OCI-LY7 (cell line): ENCODE results near the gene TMEM123. TPM values are rescaled to one million over a fixed set of nuclear protein-coding genes. Genes with fewer than 3 reads are reported as not detected.

Source experiments
- BruUV-seq: library from RNA; stranded (reverse); fragments of 400-500 nt; replicated peaks from 2 replicates; lab custom pipeline; 2021; lab: Mats Ljungman, UMichigan
- CTCF ChIA-PET: fragments of 300-600 bp; sonication (Branson Sonifier 250); formaldehyde crosslinking; loops from one replicate; lab custom pipeline; 2022; ENCODE audit warnings: antibody characterized with exemption; ENCODE audit not compliant: unreplicated experiment; lab: Charles Lee
- POLR2A ChIA-PET: fragments of 300-600 bp; sonication (Branson Sonifier 250); formaldehyde crosslinking; loops from one replicate; lab custom pipeline; 2022; ENCODE audit warnings: antibody characterized with exemption; lab: Charles Lee
- DNase-seq: peaks from one replicate; pipeline ENCODE4 v3.0.0-alpha.2; 2015; ENCODE audit warnings: low spot score
- H2AFZ ChIP-seq: fragments of 200-600 bp; sonication (generic), shearing (Covaris generic); 2 replicates; pipeline ENCODE4 v1.6.1; 2014; ENCODE audit warnings: mild to moderate bottlenecking, antibody characterized with exemption, low read length, moderate library complexity
- H3K27ac ChIP-seq: fragments of 200-600 bp; sonication (generic); 2 replicates; pipeline ENCODE4 v1.5.1; 2014; ENCODE audit warnings: mixed run types, low read depth, mild to moderate bottlenecking, moderate library complexity, low read length, inconsistent platforms; ENCODE audit not compliant: poor library complexity, severe bottlenecking
- H3K36me3 ChIP-seq: fragments of 200-600 bp; sonication (generic); 2 replicates; pipeline ENCODE4 v1.6.1; 2014; ENCODE audit warnings: mild to moderate bottlenecking, antibody characterized with exemption, low read length, moderate library complexity, mixed read lengths; ENCODE audit not compliant: insufficient read depth
- H3K4me1 ChIP-seq: fragments of 200-600 bp; sonication (generic); 2 replicates; pipeline ENCODE4 v1.5.1; 2014; ENCODE audit warnings: mild to moderate bottlenecking, low read length; ENCODE audit not compliant: insufficient read depth, poor library complexity, severe bottlenecking
- H3K4me2 ChIP-seq: fragments of 200-600 bp; sonication (generic); 2 replicates; pipeline ENCODE4 v1.6.1; 2014; ENCODE audit warnings: mild to moderate bottlenecking, low read length
- H3K4me3 ChIP-seq: fragments of 200-600 bp; sonication (generic); 2 replicates; pipeline ENCODE4 v1.5.1; 2014; ENCODE audit warnings: mild to moderate bottlenecking, low read depth, low read length; ENCODE audit not compliant: poor library complexity, severe bottlenecking
- H3K79me2 ChIP-seq: fragments of 200-600 bp; sonication (generic); 2 replicates; pipeline ENCODE4 v1.6.1; 2016; ENCODE audit warnings: low read depth, mild to moderate bottlenecking, low read length, moderate library complexity, mixed read lengths; ENCODE audit not compliant: insufficient read depth
- H3K9me2 ChIP-seq: fragments of 200-600 bp; sonication (generic); 2 replicates; pipeline ENCODE4 v1.6.1; 2016; ENCODE audit warnings: mild to moderate bottlenecking, low read length, mixed read lengths; ENCODE audit not compliant: insufficient read depth
- H3K9me3 ChIP-seq: fragments of 200-600 bp; sonication (generic); 2 replicates; pipeline ENCODE4 v1.6.1; 2014; ENCODE audit warnings: mild to moderate bottlenecking, mixed run types, low read length, mixed read lengths
- H4K20me1 ChIP-seq: fragments of 200-600 bp; sonication (generic); 2 replicates; pipeline ENCODE4 v1.6.1; 2014; ENCODE audit warnings: mild to moderate bottlenecking, antibody characterized with exemption, low read length, moderate library complexity, mixed read lengths; ENCODE audit not compliant: insufficient read depth
- CTCF ChIP-seq: fragments of 200-600 bp; sonication (generic); conservative IDR thresholded peaks from 2 replicates; pipeline ENCODE4 v1.5.1; 2014; ENCODE audit warnings: mild to moderate bottlenecking, antibody characterized with exemption, low read length, moderate library complexity, mixed read lengths
- EZH2phosphoT487 ChIP-seq: fragments of 200-600 bp; sonication (generic); IDR thresholded peaks from 2 replicates; pipeline ENCODE4 v1.6.1; 2018; ENCODE audit warnings: low read depth, borderline replicate concordance, mild to moderate bottlenecking, mixed run types, antibody characterized with exemption, low read length, moderate library complexity, mixed read lengths
- intact Hi-C: fragments of 100-400 bp; cut with micrococcal nuclease; formaldehyde crosslinking; loops from one replicate; pipeline ENCODE4 v1.10.0; 2022; ENCODE audit not compliant: unreplicated experiment
- total RNA-seq, 2 experiments: library from RNA; depleted of rRNA in 1 of 2; stranded (reverse); fragments of >200 nt in 1 of 2; shearing (Covaris generic) in 1 of 2; gene quantifications; 2 replicates each; pipeline ENCODE4 v1.2.3, GENCODE V29; 2014 to 2022

Gene TMEM123
- total RNA-seq, 2 experiments from 2014 or later, result 127 to 232 TPM

GRCh38 chr11:102451681-102452460 is 694 bp downstream of the TMEM123 start:
- ChIA-PET CTCF (interaction anchor here (0.7 to 1.1 kb wide), 4 partner anchors 21 to 61 kb away, joined by 3 to 6 read pairs (median 5); no protein-coding TSS in a partner anchor), POLR2A (interaction anchor here (0.5 to 1.3 kb wide), 13 partner anchors 13 to 84 kb away, joined by 3 to 13 read pairs (median 5); no protein-coding TSS in a partner anchor)
- H3K9me2 ChIP-seq, result no peaks in the 10 kb centered on the region
- intact Hi-C loops, result loop anchor here (1.0 to 2.0 kb wide), 6 partner anchors 22 to 135 kb away; partner anchors contain the start of genes BIRC2 and BIRC3
- H3K4me1 ChIP-seq, result peaks cover 63% of the 10 kb centered on the region
- no TSS peak for BruUV-seq
- H2AFZ ChIP-seq, result peak overlapping the region; percentile 53; the same call in 1 of the 2 replicates
- TF ChIP-seq CTCF, result peak; percentile 71
- no peak for TF ChIP-seq EZH2phosphoT487
- peak overlapping the region; percentile 95 for H3K4me3 ChIP-seq
- peak overlapping the region; percentile 88 for H3K27ac ChIP-seq
- H4K20me1 ChIP-seq, result peaks cover 38% of the 10 kb centered on the region
- H3K79me2 ChIP-seq, result peaks cover 56% of the 10 kb centered on the region
- peaks cover 47% of the 10 kb centered on the region for H3K36me3 ChIP-seq
- no peaks in the 10 kb centered on the region for H3K9me3 ChIP-seq
- DNase-seq, result peak; percentile 94
- H3K4me2 ChIP-seq, result peak overlapping the region; percentile 92

GRCh38 chr11:102451041-102451680 is 1.4 kb downstream of the TMEM123 start:
- ChIA-PET CTCF (interaction anchor here (0.9 to 1.1 kb wide), 3 partner anchors 20 to 61 kb away, joined by 5 to 6 read pairs (median 5); no protein-coding TSS in a partner anchor), POLR2A (interaction anchor here (0.6 to 2.6 kb wide), 19 partner anchors 13 to 162 kb away, joined by 3 to 13 read pairs (median 5); no protein-coding TSS in a partner anchor)
- Histone ChIP-seq H3K9me2 (no peaks in the 10 kb centered on the region), H3K9me3 (no peaks in the 10 kb centered on the region), H2AFZ (peak overlapping the region; percentile 53; the same call in 1 of the 2 replicates), H3K4me3 (peak overlapping the region; percentile 95), H3K4me1 (peaks cover 65% of the 10 kb centered on the region), H4K20me1 (peaks cover 43% of the 10 kb centered on the region), H3K27ac (peak overlapping the region; percentile 88), H3K79me2 (peaks cover 63% of the 10 kb centered on the region), H3K36me3 (peaks cover 54% of the 10 kb centered on the region), H3K4me2 (peak overlapping the region; percentile 92)
- no peak for DNase-seq
- intact Hi-C loops, result loop anchor here (1.0 kb wide), 2 partner anchors 21 to 61 kb away; no protein-coding TSS in a partner anchor
- BruUV-seq, result TSS peak; percentile 51
- TF ChIP-seq CTCF, result no peak
- no peak for TF ChIP-seq EZH2phosphoT487
